Suppressor macrophage (primary cell): ENCODE data around the gene CYTH1.

Experiments
- DNase-seq, 4 experiments: peaks; one replicate each; pipeline ENCODE4 v3.0.0-alpha.2; 2020 to 2022

The CYTH1 gene

DNA sequence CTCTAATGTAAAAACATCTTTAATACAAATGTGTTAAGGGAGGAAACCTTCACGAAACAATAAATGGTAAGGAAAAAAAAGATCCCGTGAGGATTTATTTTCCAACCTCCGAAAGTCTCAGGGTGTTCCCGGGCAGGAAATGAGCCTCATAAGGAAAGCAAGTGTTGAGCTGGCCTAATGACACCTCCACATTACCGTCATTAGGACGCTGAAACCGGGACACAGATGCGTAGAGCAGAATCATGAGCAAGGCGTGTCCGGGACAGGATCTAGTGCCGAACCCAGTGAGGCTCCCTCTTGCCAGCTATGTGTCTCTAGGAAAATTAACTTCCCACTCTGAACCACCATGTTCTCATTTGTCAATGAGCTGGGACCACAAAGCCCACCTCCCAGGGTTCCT is 22.7 kb upstream of the CYTH1 start:
- no peak for DNase-seq

DNA sequence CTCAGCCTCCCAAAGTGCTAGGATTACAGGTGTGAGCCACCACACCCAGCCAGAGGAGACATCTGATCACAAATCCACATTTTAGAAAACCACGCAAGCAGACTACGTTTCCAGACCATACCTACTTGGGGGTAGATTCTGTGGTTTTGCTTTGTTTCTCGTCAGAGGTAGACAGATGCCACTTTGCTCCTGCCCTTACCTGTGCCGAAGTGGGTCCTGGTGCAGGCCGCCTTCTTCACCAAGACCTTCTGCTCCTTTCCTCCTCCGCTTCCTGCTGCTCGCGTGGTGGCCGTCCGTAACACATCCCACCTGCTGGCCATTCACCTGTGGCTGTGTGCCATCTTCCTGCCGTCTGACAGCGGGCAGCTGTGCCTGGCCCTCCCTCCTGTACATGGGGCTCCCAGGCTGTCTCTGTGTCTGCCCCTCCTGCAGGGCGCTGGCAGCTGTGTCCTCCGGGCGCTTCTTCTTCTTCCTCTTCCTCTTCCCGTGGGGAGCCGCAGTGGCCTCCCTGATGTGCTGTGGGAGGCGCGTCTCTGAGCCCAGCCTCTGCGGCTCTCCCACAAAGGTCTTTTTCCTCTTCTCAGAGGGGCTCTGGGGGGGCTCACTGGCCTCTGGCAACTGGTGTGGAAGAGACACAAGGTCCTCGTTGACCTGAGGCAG is 21.2 kb upstream of the CYTH1 start:
- DNase-seq = peak; percentile 35 to 68 (median 60)

DNA sequence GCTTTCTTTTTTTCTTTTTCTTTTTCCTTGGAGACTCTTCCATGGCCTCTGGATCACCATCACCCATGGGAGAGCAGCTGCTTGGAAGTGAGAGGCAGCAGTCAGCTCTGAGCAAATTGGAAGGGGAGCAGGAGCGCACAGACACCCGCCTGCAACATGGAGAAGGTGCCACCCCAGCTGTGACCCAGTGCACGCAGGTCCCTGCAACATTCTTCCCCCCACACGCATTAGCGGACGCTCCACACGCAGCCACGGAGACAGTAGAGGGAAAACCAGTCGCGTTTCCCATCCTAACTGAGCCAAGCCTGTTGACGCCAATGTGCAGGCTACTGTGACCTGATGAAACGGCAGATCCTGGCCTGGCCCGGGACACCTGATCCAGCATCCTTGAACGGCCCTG is 20.4 kb upstream of the CYTH1 start:
- DNase-seq = no peak

DNA sequence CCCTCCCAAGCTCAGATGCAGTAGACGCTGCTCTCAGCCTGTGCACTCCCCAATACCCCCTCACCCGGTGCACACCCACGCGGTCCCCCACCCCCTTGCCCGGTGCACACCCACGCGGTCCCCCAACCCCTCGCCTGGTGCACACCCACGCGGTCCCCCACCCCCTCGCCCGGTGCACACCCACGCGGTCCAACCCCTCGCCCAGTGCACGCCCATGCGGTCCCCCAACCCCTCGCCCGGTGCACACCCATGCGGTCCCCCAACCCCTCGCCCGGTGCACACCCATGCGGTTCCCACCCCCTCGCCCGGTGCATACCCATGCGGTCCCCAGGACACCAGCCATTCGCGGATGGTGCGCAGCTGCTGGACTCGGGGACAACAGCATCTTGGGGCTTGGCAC is 19.9 kb upstream of the CYTH1 start:
- DNase-seq = no peak

DNA sequence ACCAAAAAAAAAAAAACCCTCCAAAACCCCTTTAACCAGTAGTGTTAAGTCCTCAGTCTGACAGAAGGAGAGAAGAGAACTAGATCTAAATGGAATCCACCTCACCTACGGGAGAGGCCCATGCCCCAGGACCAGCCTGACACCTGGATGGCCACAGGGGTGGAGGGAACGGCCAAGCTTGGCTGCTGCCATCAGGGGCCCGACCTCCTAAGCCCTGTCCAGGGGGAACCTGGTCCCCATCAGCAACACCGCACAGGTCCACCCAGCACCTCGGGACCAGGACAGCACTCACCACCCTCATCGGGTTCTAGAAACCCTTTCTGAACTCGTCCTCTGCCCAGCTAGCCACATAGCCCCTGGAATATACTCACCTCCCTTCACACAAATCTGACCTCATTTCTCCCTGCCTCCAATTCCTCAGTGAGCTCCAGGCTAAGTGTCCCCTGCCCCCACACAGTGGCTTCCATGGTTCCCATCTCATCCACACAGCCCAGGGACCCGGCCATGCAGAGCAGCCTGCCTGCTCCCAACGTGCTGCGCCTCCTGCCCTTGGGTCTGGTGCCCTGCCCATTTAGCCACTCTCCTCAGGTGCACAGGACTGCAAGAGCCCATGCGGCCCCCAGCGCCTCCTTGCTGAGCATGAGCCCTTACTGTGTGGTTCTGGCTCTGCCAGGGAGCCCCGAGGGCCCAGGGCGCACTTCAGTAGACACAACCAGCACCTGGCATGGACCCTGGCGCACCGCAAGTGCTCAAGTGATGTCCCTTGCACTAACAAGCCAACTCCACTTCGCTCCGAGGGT is 18.3 kb upstream of the CYTH1 start:
- DNase-seq = no peak

DNA sequence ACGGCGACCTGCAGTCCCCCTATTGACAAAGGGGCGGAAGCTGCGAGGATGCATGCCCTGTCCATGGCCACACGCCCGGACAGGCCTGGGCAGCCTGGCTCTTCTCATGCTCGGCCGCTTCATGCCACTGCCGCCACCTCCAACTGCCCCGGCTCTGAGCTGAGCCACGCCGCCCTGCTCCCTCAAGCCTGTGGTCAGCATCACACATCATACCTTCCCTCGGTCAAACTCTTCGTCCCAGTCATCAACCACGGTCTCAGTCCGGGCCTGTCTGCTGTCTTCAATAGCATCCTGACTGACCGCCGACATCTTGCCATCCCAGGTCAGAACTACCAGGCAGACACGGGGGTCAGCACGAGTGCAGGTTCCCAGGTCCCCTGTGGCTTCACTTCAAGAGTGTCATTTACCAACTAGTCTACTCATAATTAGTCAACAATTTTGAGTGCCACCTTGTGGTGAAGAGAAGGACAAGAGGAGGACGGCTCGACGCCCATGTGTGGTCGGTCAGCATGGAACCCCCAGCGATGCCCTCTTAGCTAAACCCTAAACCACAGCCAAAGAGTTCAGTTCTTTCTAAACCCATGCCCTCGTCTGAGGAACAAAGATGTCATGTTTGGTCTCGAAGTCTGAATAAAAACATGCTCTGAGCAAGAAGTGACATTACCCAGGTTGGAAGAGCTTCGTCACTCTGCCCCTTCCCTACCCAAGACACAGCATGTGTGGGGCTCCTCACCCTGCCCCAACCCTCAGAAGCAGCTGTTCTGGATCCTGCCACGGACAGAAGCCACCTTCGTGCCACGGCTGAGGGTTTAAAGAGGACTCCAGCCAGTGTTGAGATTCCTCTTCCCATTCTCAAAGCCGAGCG is 16.9 kb upstream of the CYTH1 start:
- DNase-seq = peak; percentile 34 to 69 (median 50)

DNA sequence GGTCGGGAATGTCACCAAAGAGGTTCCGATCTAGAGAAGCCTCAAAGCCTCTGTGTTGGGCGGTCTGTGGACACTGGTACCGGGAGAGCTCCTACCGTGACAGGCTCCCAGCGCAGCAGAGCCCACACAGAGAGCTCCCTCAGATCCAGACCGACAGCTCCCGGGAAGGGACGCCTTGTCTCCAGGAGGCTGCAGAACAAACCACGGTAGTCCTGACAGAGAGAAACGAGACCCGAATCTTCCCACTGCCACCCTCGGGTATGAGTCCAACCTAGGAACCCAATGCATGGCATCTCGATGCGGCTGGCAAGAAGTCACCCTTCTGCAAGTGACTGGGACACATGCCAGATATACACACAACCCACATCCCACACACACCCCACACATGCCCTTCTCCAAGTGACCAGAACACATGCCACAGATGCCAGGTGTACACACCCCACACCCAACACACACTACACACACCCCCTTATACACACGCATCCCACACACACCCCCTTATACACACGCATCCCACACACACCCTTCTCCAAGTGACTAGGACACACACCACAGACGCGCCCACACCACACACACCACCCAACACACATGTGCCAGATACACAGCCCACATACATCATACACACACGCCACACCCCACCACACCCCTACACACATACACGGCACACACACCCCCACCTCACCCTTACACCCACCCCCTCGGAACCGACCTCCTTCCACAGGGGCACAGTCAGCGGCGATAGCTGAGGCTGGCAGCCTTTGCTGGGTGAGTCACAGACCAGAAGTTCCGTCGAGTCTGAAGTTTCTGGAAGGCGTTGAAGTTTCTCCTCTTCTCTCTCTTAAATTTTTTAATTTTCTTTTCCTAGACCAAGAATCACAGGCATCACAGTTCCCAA is 15.9 kb upstream of the CYTH1 start:
- no peak for DNase-seq

DNA sequence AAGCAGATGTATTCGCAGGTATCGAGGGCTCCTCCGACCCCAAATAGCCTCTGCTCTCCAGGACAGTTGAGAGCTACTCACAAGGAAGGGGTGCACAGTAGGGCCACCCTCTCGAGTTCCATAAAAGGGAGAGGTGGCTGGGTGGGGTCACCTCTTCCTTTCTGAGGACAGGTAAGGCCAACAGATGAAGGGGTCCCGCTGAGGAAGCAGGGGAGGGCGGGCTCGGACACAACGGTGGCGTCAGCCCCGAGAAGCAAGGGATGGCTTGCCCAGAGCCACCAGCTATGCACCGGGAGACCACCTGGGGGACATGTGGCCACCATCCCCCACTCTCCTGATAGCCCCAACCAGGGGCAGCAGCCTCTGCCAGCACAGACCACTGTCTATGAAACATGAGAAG is 15.1 kb upstream of the CYTH1 start:
- DNase-seq = no peak

DNA sequence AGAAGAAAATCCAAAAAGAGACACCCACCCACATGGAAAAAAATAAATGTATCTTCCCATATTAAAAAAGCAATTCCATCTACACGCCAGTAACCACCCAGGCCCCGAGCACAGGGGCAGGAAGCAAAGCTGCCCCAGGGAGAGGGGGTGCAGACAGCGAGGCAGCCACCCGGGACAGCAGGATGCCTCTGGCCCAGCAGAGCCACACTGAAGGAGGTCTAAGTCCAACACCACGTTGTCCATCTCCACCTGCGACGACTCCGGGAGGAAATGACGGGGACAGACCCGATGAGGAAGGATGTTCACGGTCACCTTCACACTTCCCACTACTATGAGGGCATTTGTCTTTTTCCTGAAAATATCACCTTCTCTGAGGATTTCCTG is 14.4 kb upstream of the CYTH1 start:
- DNase-seq = no peak

DNA sequence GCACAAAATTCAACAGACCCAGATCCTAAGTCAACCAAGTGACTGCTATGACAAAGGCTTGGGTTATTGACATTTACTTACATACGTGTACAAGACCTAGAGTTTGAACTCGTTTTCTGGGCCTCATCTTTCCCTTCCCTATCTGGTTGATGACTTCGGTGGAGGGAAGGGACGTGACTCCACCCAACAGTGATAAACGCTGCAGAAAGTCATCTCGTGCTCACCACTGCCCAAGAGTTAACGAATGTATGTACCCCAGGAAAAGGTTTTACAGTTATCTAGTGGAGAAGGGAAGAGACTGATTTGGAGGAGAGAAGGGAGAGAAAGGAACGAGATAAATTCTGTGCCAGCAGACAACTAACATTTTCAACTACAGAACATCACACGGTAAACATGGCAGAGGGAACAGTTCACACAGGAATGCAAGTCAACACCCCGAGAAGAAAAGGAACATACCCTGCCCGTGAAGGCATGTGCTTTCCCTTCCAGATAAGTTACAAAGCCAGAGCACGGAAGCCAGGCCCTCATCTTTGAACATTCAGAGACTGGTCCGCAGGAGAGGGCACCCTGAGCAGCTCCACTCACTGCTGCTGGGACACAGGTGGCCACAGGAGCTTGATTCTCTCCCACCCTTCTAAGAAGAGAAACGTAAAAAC is 13.9 kb upstream of the CYTH1 start:
- no peak for DNase-seq

DNA sequence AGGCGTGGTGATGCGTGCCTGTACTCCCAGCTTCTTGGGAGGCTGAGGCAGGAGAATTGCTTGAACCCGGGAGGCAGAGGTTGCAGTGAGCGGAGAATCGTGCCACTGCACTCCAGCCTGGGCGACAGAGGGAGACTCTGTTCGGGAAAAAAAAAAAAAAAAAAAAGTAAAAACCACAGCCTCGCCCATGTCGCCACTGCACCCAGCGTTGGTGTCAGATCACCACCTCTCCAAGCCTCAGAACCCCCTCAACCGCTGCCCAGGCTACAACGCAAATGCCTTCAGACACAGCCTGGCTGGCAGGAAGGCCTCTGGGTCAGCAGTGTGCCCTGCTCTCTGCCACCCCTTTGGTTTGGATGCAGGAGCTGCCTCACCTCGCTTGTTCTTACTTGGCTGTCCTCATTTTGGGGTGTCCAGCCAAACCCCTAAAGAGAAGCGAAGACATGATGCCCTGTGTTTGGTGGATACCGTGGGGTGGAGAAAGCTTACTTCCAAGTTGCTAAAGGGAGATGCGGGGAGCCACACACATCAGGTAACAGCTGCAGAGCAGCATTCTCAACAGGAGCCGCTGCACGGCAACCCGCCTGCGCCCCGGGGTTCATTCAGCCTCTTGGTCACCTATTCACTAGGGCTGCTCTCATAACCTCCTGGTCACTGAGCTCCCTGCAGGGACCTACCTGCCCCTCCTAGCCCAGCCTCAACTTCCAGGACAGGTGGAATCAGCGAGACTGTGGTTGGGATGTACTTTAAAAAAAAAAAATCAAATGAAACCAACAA is 13.0 kb upstream of the CYTH1 start:
- no peak for DNase-seq

DNA sequence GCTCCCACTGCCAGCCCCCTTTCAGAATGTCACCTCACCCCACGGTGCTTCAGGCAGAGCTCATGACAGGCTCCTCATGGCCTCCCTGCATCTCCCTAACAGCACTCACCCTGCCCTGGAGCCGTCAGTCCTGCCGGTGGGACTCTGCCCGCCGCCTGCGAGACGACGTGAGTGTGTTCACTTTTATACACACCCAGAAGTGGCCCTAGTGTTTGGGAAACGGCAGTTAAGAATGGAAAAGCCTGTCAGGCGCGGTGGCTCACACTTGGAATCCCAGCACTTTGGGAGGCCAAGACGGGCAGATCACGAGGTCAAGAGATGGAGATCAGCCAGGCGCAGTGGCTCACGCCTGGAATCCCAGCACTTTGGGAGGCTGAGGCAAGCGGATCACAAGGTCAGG is 12.3 kb upstream of the CYTH1 start:
- DNase-seq = no peak

DNA sequence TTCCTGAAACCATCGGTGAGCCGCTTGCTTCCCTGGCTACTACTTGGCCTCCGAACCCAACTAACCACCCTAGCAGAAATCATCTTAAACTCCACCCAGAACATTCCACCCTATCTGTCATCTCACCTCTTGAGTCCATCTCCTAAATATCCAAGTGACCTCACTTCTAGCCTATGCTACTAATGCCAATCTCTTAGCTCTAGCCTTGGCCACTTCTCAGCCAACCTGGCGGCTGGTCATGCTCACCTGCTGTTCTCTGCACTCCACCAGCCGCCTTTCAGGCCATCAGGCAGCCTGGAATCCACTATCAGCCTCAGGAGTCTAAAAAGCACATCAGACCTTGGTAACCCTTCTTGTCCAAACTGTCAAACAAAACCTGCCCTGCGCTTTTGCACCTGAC is 11.9 kb upstream of the CYTH1 start:
- DNase-seq = no peak

DNA sequence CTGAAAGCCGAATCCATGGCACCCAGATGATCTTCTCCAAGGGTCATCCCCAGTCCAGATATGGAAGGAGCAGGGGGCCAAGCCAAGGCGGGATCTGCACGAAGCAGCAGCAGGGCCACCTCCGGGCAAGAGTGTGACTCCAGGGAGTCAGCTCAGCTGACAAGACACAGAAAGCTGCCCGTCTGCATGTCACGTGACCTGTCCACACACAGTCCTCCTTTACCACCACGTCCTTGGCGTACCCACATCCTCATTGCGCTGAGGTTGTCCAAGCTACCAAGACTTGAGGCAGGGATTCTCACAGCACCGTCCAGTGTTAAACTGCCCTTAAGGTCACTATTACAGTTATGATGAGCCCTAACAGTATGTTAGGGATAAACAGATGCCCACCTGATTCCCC is 11.3 kb upstream of the CYTH1 start:
- DNase-seq = peak in 1 of 4 experiments; percentile 20

DNA sequence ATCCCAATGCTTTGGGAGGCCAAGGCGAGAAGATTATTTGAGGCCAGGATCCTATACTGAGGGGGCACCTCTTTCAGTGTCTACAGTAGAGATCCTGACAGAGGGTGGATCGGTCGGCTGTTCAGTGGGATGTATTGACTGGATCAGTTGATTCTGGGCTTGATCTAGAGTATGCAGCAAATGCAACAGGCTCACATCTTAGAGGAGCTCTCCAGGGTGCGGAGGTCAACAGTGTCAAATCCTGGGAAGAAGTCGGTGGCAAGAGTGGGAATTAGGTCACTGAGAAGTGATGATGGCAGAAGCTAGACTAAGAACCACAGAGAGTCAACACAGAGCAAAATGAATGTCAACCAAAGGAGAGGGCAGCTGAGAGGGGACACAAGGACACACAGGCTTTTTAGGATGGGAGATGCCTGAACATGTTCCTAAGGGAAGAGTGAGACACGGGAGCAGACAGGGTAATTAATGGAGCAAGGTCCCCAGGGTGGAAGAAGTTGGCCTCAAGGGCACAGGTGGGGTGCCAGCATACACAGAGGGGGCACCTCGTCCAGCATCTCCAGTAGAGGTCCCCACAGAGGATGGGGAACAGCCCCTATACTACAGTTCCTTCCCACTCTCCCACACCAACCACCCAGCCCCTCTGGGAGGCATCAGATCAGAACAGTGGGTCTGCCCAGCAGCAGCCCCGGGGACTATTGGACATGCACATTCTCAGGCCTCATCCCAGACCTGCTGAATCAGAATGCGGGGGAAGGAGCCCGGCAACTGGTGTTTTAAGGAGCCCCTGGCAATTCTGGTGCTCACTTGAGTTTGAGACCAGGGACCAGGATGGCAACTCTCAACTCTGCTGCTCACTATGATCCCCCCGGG is 10.0 kb upstream of the CYTH1 start:
- no peak for DNase-seq

DNA sequence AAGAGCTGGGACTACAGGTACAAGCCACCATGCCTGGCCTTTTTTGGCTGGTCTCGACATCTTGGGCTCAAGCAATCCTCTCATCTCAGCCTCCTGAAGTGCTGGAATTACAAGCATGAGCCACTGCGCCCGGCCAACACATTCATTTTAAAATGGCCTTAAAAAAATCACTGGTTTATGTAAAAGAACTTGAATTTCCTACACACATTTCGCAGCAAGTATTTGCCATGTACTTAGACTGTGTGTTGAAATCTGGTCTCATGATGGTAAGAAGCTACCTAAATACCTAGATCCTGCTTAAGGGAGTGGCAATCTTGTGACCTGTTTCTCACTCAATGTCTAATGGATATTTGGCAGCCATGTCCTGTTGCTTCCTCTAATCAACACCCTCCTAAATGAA is 8.5 kb upstream of the CYTH1 start:
- no peak for DNase-seq

DNA sequence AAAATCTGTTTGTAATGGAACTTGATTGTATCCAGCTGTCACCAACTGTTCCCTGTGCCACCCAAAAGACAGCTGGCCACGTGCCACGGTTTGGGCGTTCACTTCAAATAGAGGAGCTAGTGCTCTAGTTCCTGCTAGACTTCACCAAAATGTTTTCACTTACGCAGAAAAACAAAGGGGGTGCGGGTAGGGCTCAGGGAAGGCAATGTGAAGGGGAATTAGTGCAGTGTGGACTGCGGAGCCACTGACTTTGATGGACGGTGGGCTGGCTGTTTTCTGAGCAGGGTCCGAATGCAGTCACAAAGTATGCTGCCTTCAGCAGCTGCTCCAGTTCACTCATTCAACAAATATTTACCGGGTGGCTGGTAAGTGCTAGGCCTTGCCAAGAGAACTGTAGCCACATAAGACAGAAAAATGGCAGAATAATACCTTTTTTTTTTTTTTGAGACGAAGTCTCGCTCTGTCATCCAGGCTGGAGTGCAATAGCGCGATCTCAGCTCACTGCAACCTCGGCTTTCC is 7.6 kb upstream of the CYTH1 start:
- peak; percentile 22 to 56 (median 42) for DNase-seq

DNA sequence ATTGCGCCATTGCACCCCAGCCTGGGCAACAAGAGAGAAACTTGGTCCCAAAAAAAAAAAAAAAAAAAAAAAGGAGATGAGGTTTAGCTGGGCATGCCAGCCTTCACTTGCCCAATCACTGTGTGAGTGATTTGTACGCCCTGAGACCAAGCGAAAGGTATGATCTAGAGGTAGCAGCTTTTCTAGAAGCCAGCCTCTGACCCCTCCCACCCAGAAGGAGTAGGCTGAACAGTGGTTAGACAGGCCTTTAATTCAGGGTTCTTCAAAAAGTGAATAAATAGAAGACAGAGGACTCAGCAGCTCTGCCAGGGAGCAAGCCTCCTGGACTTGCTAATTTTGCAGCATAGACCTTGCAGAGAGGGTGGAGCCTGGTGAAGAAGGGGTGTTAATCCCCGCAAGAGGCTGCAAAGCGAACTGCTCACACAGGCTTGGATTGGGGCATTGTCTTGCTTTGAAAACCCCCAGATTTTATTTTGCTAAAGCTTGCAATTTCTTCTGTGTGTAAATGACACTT is 7.1 kb upstream of the CYTH1 start:
- no peak for DNase-seq

DNA sequence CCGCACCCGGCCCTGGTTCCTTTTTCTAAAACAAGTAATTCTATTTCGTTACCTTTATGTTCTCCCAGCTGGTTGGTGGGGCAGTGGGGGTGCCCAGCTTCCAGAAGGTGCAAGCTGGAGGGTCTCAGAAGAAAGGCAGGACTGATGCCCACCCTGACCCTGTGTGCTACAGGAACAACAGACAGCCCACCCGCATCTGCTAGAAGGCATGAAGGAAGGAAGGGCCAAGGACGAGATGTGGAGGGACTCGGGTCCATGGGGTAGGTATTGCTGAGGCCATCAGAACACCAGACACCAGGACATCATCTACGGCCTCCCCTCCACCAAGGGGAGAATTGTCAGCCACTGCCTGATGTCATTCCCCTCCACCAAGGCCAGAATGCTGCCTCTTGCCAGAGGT is 6.4 kb upstream of the CYTH1 start:
- no peak for DNase-seq

DNA sequence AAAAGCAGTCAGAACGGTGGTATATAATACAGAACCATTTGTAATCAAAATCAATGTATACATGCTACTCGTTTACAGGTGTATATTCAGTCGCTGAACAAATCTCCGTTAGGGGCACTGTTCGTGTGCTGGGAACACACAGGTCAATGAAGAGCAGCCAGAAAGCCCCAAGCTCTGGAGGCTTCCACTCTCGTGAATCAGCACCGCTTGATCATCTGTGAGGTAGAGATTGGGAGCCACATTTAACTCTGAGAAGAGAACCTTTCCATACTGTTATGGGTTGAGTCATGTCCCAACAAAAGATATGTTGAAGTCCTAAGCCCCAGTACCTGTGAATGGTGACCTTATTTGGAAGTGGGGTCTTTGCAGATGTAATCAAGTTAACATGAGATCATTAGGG is 5.4 kb upstream of the CYTH1 start:
- DNase-seq = no peak
